Measurements from ENCODE around the gene MIGA2. TPM values are rescaled to one million over a fixed set of nuclear protein-coding genes. Genes with fewer than 3 reads are reported as not detected.

Gene MIGA2
- total and polyA plus RNA-seq, 2 of the 8 experiments (the other 6 are each of a cell fraction or from before 2014, with no cell fraction given), result 24.6 to 39.0 TPM

GRCh38 chr9:129006328-129007034, 29.9 kb upstream of the MIGA2 start:
- H2AK5ac ChIP-seq (ENCODE audit: low read depth, low read length), result no peak overlapping the region
- FAIRE-seq, result no peak
- TF ChIP-seq SIRT6 (IDR thresholded peaks at IDR 0.05; ENCODE audit: low read length) (no peak), BACH1 (IDR thresholded peaks at IDR 0.05; ENCODE audit: low read length) (no peak), SIN3A (conservative IDR thresholded peaks at IDR 0.05 in 1 of 2, IDR thresholded peaks at IDR 0.05 in 1 of 2; ENCODE audit: low read depth in 1 of 2, low read length in 2 of 2) (no peak), PHF8 (conservative IDR thresholded peaks at IDR 0.05; ENCODE audit: low read depth, low read length) (no peak), SAP30 (IDR thresholded peaks at IDR 0.05; ENCODE audit: insufficient read depth, insufficient replicate concordance, low read length) (no peak), EZH2 (IDR thresholded peaks at IDR 0.05; ENCODE audit: low read depth, low read length, severe bottlenecking) (no peak), POLR2A (IDR thresholded peaks at IDR 0.05; ENCODE audit: control extremely low read depth in 1 of 2, low read depth in 2 of 2, low read length in 2 of 2) (peak in 1 of 2 experiments; percentile 32; a peak in 1 of 3 replicates), RFX5 (IDR thresholded peaks at IDR 0.05; ENCODE audit: borderline replicate concordance, low read depth, low read length) (no peak), YY1 (IDR thresholded peaks at IDR 0.05; ENCODE audit: low read depth, low read length) (no peak), CEBPB (IDR thresholded peaks at IDR 0.05; ENCODE audit: low read depth, low read length) (no peak), NRF1 (IDR thresholded peaks at IDR 0.05; ENCODE audit: low read depth, low read length) (no peak), SP1 (IDR thresholded peaks at IDR 0.05; ENCODE audit: low read depth, low read length) (no peak), SRF (IDR thresholded peaks at IDR 0.05; ENCODE audit: low read depth, low read length) (no peak)

More at GRCh38 chr9:129006328-129007034, 29.9 kb upstream of the MIGA2 start:
- no peak overlapping the region for H3K23ac ChIP-seq (ENCODE audit: insufficient read length)
- H3K14ac ChIP-seq (ENCODE audit: insufficient read length), result no peak overlapping the region
- H2BK5ac ChIP-seq (ENCODE audit: low read depth, low read length), result no peak overlapping the region; the same call in 1 of the 2 replicates
- H3K27ac ChIP-seq (ENCODE audit: low read depth, low read length), result no peak overlapping the region
- WGBS, 2 experiments (ENCODE audit: extremely low coverage in 1 of 2, insufficient coverage in 1 of 2, insufficient read length in 1 of 2, insufficient replicate concordance in 2 of 2, low coverage in 1 of 2, low lambda C conversion rate in 2 of 2, missing lambda C conversion rate in 1 of 2), result 71% methylated on average over 21 of the region's 21 CpGs; no CpG with 5 or more reads in 1 of the 2 experiments
- H4K5ac ChIP-seq (ENCODE audit: insufficient read length, low read depth, low read length), result no peak overlapping the region
- H3K18ac ChIP-seq (ENCODE audit: extremely low read depth, low read length), result no peak overlapping the region; the same call in 1 of the 2 replicates
- peaks cover 2% of the 10 kb centered on the region for H3K79me1 ChIP-seq (ENCODE audit: low read depth, low read length)
- 0 out of 2 replicates have a peak, but pooled peaks cover 1% of the 10 kb centered on the region for H3K23me2 ChIP-seq (ENCODE audit: low read depth, low read length)
- POLR2A ChIA-PET (ENCODE audit: partially characterized antibody), result interaction anchor here (0.6 to 6.2 kb wide), 9 partner anchors 8 to 187 kb away, joined by 3 to 41 read pairs (median 4); partner anchors contain the start of gene SH3GLB2
- no peak overlapping the region for H2BK120ac ChIP-seq (replicated peaks; ENCODE audit: low read depth, low read length)
- H3K9ac ChIP-seq (replicated peaks in 1 of 4; ENCODE audit: extremely low read depth in 1 of 4, low read depth in 3 of 4, low read length in 3 of 4), result no peak overlapping the region
- H2BK20ac ChIP-seq (ENCODE audit: low read length), result no peak overlapping the region
- H3K4me2 ChIP-seq (ENCODE audit: insufficient read depth in 1 of 2, low read depth in 2 of 2, low read length in 2 of 2), result no peak overlapping the region
- no peak overlapping the region for H2AFZ ChIP-seq (ENCODE audit: low read length)
- H3K4me1 ChIP-seq (replicated peaks in 1 of 4; ENCODE audit: control insufficient read depth in 3 of 4, insufficient read depth in 4 of 4, low read length in 3 of 4), result no peaks in the 10 kb centered on the region
- no peaks in the 10 kb centered on the region for H3K9me3 ChIP-seq (ENCODE audit: insufficient read depth in 2 of 2, low read depth in 1 of 2, low read length in 1 of 2)
- no peak overlapping the region for H2BK12ac ChIP-seq (ENCODE audit: low read depth, low read length)
- H3K79me2 ChIP-seq (ENCODE audit: control insufficient read depth in 1 of 2, insufficient read depth in 2 of 2, low read length in 2 of 2), result no peaks in the 10 kb centered on the region
- peak; percentile 64 to 74 for DNase-seq (ENCODE audit: low read depth in 1 of 2, low spot score in 2 of 2)
- H4K8ac ChIP-seq (ENCODE audit: extremely low read depth, insufficient read depth, low read length), result no peak overlapping the region
- peaks cover 29 to 59% (median 46%) of the 10 kb centered on the region in 4 experiments for H3K36me3 ChIP-seq (ENCODE audit: control insufficient read depth in 2 of 4, insufficient read depth in 4 of 4, low read length in 3 of 4)
- H4K20me1 ChIP-seq (replicated peaks in 1 of 2; ENCODE audit: control insufficient read depth in 1 of 2, insufficient read depth in 2 of 2, low read length in 2 of 2), result peaks cover 10 to 24% of the 10 kb centered on the region in 2 experiments
- no peak overlapping the region for H3K4me3 ChIP-seq (ENCODE audit: extremely low read depth in 1 of 4, insufficient read depth in 2 of 4, low read depth in 3 of 4, low read length in 4 of 4)
- H4K91ac ChIP-seq (replicated peaks; ENCODE audit: insufficient read length, low read length), result no peak overlapping the region
- H3K4ac ChIP-seq (replicated peaks; ENCODE audit: insufficient read length, low read depth, low read length), result no peak overlapping the region
- no peaks in the 10 kb centered on the region for H3K27me3 ChIP-seq (replicated peaks in 1 of 4; ENCODE audit: control insufficient read depth in 3 of 4, extremely low read depth in 1 of 4, insufficient read depth in 3 of 4, low read length in 3 of 4)
- no peak overlapping the region for H3K56ac ChIP-seq (replicated peaks; ENCODE audit: insufficient read length, low read depth, low read length)
- no peak overlapping the region for H2BK15ac ChIP-seq (ENCODE audit: low read length)
- CTCF ChIA-PET (ENCODE audit: partially characterized antibody), result interaction anchor here (0.6 to 7.8 kb wide), 21 partner anchors 9 to 1023 kb away, joined by 3 to 89 read pairs (median 4); partner anchors contain the start of gene SH3GLB2

Data from H1 (cell line).